GM12864 (cell line): ENCODE data around the gene ZNF311.
"Not testable (repeated sequence)": the region's sequence is repeated elsewhere in the genome, so short reads cannot be mapped to it uniquely, and the experiment has no call there.

ENCODE experiments used
- DNase-seq: peaks from one replicate; pipeline ENCODE4 v3.0.0-alpha.2; 2011; ENCODE audit warnings: low read depth
- H3K4me3 ChIP-seq: 2 replicates; pipeline ENCODE4 v1.5.1; 2011; ENCODE audit warnings: mild to moderate bottlenecking, low read depth, low read length, control low read depth
- TF ChIP-seq, protein P1 (sequence below): IDR thresholded peaks from 2 replicates; pipeline ENCODE4 v1.5.1; 2011; ENCODE audit warnings: low read depth, mild to moderate bottlenecking, moderate library complexity, low read length, control low read depth, inconsistent platforms; ENCODE audit errors: missing control alignments

ZNF311 gene

GRCh38 chr6:28979679-28980078, 25.4 kb downstream of the ZNF311 start:
- TF ChIP-seq, protein P1, sequence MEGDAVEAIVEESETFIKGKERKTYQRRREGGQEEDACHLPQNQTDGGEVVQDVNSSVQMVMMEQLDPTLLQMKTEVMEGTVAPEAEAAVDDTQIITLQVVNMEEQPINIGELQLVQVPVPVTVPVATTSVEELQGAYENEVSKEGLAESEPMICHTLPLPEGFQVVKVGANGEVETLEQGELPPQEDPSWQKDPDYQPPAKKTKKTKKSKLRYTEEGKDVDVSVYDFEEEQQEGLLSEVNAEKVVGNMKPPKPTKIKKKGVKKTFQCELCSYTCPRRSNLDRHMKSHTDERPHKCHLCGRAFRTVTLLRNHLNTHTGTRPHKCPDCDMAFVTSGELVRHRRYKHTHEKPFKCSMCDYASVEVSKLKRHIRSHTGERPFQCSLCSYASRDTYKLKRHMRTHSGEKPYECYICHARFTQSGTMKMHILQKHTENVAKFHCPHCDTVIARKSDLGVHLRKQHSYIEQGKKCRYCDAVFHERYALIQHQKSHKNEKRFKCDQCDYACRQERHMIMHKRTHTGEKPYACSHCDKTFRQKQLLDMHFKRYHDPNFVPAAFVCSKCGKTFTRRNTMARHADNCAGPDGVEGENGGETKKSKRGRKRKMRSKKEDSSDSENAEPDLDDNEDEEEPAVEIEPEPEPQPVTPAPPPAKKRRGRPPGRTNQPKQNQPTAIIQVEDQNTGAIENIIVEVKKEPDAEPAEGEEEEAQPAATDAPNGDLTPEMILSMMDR = no peak
- H3K4me3 ChIP-seq = no peak overlapping the region
- DNase-seq = no peak

DNA sequence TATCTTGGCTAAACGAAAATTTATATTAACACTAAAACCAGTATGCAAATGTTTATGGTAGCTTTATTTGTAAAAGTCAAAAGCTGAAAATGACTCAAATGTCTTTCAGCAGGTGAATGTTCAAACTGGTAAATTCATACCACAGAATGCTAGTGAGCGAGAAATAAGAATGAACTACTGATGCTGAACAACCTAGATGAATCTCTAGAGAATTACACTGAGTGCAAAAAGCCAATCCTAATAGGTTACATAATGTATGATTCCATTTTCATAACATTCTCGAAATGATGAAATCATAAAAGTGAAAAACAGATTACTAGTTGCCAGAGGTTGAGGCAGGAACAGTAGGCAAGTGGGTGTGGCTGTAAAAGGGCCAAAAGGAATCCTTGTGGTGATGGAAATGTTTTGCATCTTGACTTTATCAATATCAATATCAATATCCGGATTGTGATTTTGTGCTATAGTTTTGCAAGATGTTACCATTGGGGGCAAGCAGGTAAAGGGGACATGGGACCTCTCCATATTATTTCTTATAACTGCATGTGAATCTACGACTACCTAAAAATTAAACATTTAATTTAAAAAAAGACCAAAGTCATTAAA, 26.1 kb downstream of the ZNF311 start:
- TF ChIP-seq, protein P1 = no peak
- no peak overlapping the region for H3K4me3 ChIP-seq
- no peak for DNase-seq

- H3K4me3 ChIP-seq = no peak overlapping the region
- no peak for DNase-seq
- TF ChIP-seq, protein P1 = no peak
These were observed 27.0 kb downstream of the ZNF311 start for GRCh38 chr6:28978133-28978491.

GRCh38 chr6:28977341-28978132, 27.6 kb downstream of the ZNF311 start:
- DNase-seq = no peak
- TF ChIP-seq, protein P1 = no peak
- H3K4me3 ChIP-seq = peak overlapping the region; percentile 39

GRCh38 chr6:28976677-28977076, 28.4 kb downstream of the ZNF311 start:
- no peak overlapping the region for H3K4me3 ChIP-seq
- DNase-seq = no peak
- TF ChIP-seq, protein P1 = no peak

DNA sequence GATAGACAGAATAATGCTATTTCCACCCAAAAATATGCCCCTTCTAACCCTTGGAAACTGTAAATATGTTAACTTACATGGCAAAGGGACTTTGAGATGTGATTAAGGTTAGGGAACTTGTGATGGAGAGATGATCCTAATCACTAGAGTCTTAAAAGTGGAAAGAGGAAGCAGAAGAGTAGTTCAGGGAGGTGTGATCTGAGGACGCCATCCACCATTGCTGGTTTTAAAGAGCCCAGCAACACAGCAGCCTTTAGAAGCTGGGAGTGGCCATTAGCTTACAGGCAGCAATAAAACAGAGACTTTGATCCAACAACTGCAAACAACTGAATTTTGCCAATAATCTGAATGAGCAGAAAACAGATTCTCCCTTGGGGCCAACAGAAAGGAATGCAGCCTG, 30.6 kb downstream of the ZNF311 start:
- TF ChIP-seq, protein P1 = no peak
- H3K4me3 ChIP-seq = no peak overlapping the region
- DNase-seq = no peak

DNA sequence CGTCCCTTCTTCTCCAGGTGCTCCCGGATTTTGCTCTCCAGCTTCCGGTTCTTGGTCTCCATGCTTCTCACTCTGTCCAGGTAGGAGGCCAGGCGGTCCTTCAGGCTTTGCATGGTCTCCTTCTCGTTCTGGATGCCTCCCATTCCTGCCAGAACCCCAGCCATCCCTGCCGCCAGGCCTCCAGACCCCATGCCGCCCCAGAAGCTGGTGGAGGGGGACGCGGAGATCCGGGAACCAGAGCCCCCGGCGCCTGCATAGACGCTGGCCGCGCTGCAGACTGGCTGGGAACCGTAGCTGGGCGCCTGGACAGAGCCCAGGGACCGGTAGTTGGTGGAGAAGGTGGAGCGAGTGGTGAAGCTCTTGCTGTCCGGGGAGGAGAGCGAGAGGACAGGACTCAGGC, 35.1 kb downstream of the ZNF311 start:
- not testable (repeated sequence) for H3K4me3 ChIP-seq, DNase-seq
